Ovary (tissue), 9 donors: ENCODE measurements around the gene GABRD. TPM values are rescaled to one million over a fixed set of nuclear protein-coding genes. Genes with fewer than 3 reads are reported as not detected.

Experiments
- DNase-seq, 5 donors: peaks; one replicate each; pipeline ENCODE4 v3.0.0-alpha.2; 2019 to 2020
- H3K27ac ChIP-seq, 2 donors: fragments of 200-600 bp; one replicate each; pipeline versions ENCODE4 v1.5.1 to v1.8.0; 2019 to 2022
- H3K27me3 ChIP-seq: fragments of 200-600 bp; one replicate; pipeline ENCODE4 v1.8.0; 2022
- H3K36me3 ChIP-seq: fragments of 200-600 bp; sonication (generic); one replicate; pipeline ENCODE4 v1.5.1; 2019
- H3K4me1 ChIP-seq: one replicate; pipeline ENCODE4 v1.8.1; 2013; ENCODE audit warnings: mild to moderate bottlenecking, moderate library complexity; ENCODE audit not compliant: insufficient read depth
- H3K4me3 ChIP-seq: fragments of 200-600 bp; sonication (generic); one replicate; pipeline ENCODE4 v1.5.1; 2017
- H3K9me3 ChIP-seq, 2 donors: fragments of 200-600 bp in 1 of 2; sonication (generic) in 1 of 2; one replicate each; pipeline versions ENCODE4 v1.5.1 to v1.8.1; 2013 to 2019; ENCODE audit warnings: mild to moderate bottlenecking in 1 of 2, moderate library complexity in 1 of 2
- EP300 ChIP-seq: sonication (generic); formaldehyde crosslinking; IDR thresholded peaks from one replicate; pipeline ENCODE4 v1.6.1; 2017; ENCODE audit warnings: antibody characterized with exemption
- POLR2A ChIP-seq: fragments of 450-650 bp; IDR thresholded peaks from one replicate; pipeline ENCODE4 v1.6.1; 2017; ENCODE audit warnings: antibody characterized with exemption, mild to moderate bottlenecking, moderate library complexity
- WGBS, 3 donors: extraction: QIAGEN DNeasy Blood & Tissue Kit in 1 of 3; methylation state at CpG; one replicate each; pipeline versions ENCODE4 v1.1.5 to v1.1.7; 2013 to 2017; 5-methylcytosine and 5-hydroxymethylcytosine counted together
- intact Hi-C, 4 donors: fragments of 100-400 bp; cut with DNase I; formaldehyde crosslinking; loops; one replicate each; pipeline versions ENCODE4 v1.11.0 to v1.15.1; 2022 to 2023
- polyA plus RNA-seq, 2 donors: library from polyadenylated mRNA; stranded (reverse); fragments of 200-250 nt in 1 of 2; fragments of 350-450 nt in 1 of 2; fragmentation: Illumina TruSeq in 1 of 2; extraction: RNeasy Lipid Tissue Mini Kit (QIAGEN cat#74804) in 1 of 2; gene quantifications; one replicate each; pipeline ENCODE4 v1.2.3, GENCODE V29; 2013 to 2014
- total RNA-seq, 7 donors: library from RNA; depleted of rRNA in 2 of 7; stranded (reverse); fragments of >200 nt in 2 of 7; fragmentation: NEBNext Ultra II Directional in 3 of 7; extraction: Animal tissue kit (Norgen Biotek cat#: 25700) in 3 of 7; gene quantifications; one replicate each; pipeline versions ENCODE4 v1.1.0 to v1.2.4, GENCODE V29; 2016 to 2023
- TF ChIP-seq, protein P1 (sequence below), 3 donors: fragments of 450-650 bp in 2 of 3; fragments of 200-600 bp in 1 of 3; IDR thresholded peaks; one replicate each; pipeline versions ENCODE4 v1.5.1 to v1.8.0; 2016 to 2022; ENCODE audit warnings: antibody characterized with exemption in 3 of 3, mild to moderate bottlenecking in 1 of 3
- donor health status: DM: no; HTN: no; CAD: no; lungs with moderate emphysema.
- donor health status: DM: no; HTN: no; CAD: no.
- donor health status: Bipolar disorder and iron deficiency.
- donor health status: DM: yes; HTN: yes; CAD: no.
- donor health status: DM: no; HTN: no; CAD: no.
- donor health status: DM: yes; HTN: yes; CAD: no.

GABRD gene
- total and polyA plus RNA-seq, 9 donors, result 0.13 to 0.40 (median 0.33) TPM; not detected in 6

DNA sequence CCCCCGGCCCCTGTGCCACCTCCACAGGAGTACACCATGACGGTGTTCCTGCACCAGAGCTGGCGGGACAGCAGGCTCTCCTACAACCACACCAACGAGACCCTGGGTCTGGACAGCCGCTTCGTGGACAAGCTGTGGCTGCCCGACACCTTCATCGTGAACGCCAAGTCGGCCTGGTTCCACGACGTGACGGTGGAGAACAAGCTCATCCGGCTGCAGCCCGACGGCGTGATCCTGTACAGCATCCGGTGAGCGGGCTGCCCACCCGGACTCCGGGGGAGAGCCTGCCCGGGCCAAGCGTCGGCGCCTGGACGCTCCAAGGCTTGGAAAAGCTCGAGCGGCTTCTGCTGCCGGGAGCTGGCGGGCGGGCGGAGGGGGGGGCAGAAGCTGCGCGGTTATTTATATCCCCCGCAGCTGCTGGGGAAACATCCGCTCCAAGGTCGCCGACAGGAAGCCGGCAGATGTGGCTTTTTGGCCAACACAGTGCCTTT lies 6.4 kb downstream of the GABRD start:
- Histone ChIP-seq H3K4me3 (no peak overlapping the region), H3K27me3 (no peaks in the 10 kb centered on the region), H3K9me3 (no peaks in the 10 kb centered on the region), H3K27ac (no peak overlapping the region), H3K36me3 (no peaks in the 10 kb centered on the region), H3K4me1 (peaks cover 4% of the 10 kb centered on the region)
- TF ChIP-seq POLR2A, result no peak
- TF ChIP-seq EP300, result no peak
- TF ChIP-seq, protein P1, sequence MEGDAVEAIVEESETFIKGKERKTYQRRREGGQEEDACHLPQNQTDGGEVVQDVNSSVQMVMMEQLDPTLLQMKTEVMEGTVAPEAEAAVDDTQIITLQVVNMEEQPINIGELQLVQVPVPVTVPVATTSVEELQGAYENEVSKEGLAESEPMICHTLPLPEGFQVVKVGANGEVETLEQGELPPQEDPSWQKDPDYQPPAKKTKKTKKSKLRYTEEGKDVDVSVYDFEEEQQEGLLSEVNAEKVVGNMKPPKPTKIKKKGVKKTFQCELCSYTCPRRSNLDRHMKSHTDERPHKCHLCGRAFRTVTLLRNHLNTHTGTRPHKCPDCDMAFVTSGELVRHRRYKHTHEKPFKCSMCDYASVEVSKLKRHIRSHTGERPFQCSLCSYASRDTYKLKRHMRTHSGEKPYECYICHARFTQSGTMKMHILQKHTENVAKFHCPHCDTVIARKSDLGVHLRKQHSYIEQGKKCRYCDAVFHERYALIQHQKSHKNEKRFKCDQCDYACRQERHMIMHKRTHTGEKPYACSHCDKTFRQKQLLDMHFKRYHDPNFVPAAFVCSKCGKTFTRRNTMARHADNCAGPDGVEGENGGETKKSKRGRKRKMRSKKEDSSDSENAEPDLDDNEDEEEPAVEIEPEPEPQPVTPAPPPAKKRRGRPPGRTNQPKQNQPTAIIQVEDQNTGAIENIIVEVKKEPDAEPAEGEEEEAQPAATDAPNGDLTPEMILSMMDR (IDR thresholded peaks at IDR 0.05), result no peak
- peak; percentile 54 to 83 (median 59) for DNase-seq
- intact Hi-C loops, result loop anchor here in 3 of 4 donors (5.0 to 10.0 kb wide), 3 partner anchors 53 to 78 kb away; no protein-coding TSS in a partner anchor
- WGBS, 3 donors, result 1 to 25% (median 3%) methylated on average over 26 to 39 of the region's 39 CpGs

DNA sequence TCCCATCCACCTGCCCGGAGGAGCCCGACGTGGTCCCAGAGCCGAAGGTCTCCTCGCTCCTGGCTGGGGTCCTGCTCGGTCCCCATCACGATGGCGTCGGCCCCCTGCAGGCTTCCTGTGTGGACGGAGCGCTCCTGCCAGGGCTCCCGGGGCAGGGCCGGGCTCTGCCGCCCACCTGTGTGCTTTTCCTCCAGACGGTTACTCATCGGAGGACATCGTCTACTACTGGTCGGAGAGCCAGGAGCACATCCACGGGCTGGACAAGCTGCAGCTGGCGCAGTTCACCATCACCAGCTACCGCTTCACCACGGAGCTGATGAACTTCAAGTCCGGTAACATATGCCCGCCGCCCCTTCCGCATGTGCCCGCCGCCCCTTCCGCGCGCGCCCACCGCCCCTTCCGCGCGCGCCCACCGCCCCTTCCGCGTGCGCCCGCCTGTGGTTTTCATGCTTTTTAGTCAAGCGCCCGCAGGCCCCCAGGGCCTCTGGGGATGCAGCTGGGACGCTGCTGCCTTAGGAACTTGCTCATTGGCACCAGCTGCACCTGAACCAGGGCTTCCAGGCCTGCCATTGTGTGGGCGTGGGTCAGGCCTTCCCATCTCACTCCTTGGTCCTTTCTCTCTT lies 8.9 kb downstream of the GABRD start:
- no peaks in the 10 kb centered on the region for H3K27me3 ChIP-seq
- no peak for DNase-seq
- H3K27ac ChIP-seq, result no peak overlapping the region
- no peaks in the 10 kb centered on the region for H3K36me3 ChIP-seq
- H3K4me1 ChIP-seq, result peaks cover 4% of the 10 kb centered on the region
- no peaks in the 10 kb centered on the region for H3K9me3 ChIP-seq
- 85 to 90% (median 86%) methylated on average over 46 of the region's 46 CpGs for WGBS, 3 donors
- H3K4me3 ChIP-seq, result no peak overlapping the region
- intact Hi-C loops, result loop anchor here in 3 of 4 donors (5.0 to 10.0 kb wide), 3 partner anchors 56 to 81 kb away; no protein-coding TSS in a partner anchor
- TF ChIP-seq EP300, result no peak
- TF ChIP-seq, protein P1 (IDR thresholded peaks at IDR 0.05), result no peak
- TF ChIP-seq POLR2A, result no peak

DNA sequence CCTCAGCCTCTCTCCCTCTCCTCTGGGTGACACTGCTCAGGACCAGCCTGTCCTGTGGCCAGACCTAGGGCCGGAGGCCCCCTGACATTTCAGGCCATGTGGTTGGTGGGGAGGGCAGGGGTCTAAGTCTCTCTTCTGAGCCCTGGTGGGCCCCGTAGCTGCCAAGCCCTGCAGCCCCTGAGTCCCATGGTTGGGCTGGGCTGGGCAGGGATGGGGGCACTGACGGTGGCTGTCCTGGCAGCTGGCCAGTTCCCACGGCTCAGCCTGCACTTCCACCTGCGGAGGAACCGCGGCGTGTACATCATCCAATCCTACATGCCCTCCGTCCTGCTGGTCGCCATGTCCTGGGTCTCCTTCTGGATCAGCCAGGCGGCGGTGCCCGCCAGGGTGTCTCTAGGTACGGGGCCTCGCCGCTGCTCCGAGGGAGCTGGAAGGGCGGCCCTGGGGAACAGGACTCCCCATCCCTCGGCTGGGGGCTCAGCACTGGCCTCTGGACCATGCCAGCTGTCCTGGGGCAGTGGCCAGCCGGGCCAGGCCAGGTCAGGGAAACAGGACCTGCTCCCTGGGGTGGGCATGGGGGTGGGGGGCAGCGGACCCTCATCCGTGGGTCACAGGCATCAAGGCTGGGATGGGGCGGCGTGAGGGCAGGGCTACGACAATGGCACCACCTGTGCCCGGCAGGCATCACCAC lies 9.9 kb downstream of the GABRD start:
- no peak for DNase-seq
- H3K4me1 ChIP-seq, result peaks cover 4% of the 10 kb centered on the region
- TF ChIP-seq, protein P1 (IDR thresholded peaks at IDR 0.05), result no peak
- no peak for TF ChIP-seq EP300
- TF ChIP-seq POLR2A, result no peak
- H3K4me3 ChIP-seq, result no peak overlapping the region
- H3K27ac ChIP-seq, result no peak overlapping the region
- 84 to 89% (median 87%) methylated on average over 24 to 26 of the region's 26 CpGs for WGBS, 3 donors
- no peaks in the 10 kb centered on the region for H3K36me3 ChIP-seq
- intact Hi-C loops, result loop anchor here in 3 of 4 donors (5.0 to 10.0 kb wide), 3 partner anchors 57 to 82 kb away; no protein-coding TSS in a partner anchor
- H3K27me3 ChIP-seq, result no peaks in the 10 kb centered on the region
- no peaks in the 10 kb centered on the region for H3K9me3 ChIP-seq

DNA sequence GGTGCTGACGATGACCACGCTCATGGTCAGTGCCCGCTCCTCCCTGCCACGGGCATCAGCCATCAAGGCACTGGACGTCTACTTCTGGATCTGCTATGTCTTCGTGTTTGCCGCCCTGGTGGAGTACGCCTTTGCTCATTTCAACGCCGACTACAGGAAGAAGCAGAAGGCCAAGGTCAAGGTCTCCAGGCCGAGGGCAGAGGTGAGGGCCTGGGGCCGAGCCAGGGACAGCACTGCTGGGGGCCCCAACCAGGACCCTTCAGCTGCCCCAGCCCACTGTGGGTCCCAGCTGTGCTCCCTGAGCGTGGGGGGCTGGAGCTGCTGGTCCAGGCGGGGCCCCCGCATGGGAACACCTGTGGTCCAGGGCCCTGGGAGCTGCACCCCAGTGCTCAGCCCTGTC lies 10.4 kb downstream of the GABRD start:
- Histone ChIP-seq H3K27me3 (no peaks in the 10 kb centered on the region), H3K9me3 (no peaks in the 10 kb centered on the region), H3K27ac (no peak overlapping the region), H3K4me1 (peaks cover 4% of the 10 kb centered on the region), H3K4me3 (no peak overlapping the region), H3K36me3 (no peaks in the 10 kb centered on the region)
- TF ChIP-seq POLR2A (no peak), EP300 (no peak)
- TF ChIP-seq, protein P1 (IDR thresholded peaks at IDR 0.05), result no peak
- intact Hi-C loops, result loop anchor here in 3 of 4 donors (5.0 to 10.0 kb wide), 3 partner anchors 57 to 82 kb away; no protein-coding TSS in a partner anchor
- 73 to 85% (median 84%) methylated on average over 10 to 15 of the region's 15 CpGs for WGBS, 3 donors
- DNase-seq, result no peak
